ENCODE data around the gene ESRRA.
A peak's percentile ranks its signal among the peaks of the same experiment; 100 is the strongest.

The ESRRA gene

GRCh38 chr11:64305075-64305690, at the start of gene ESRRA:
Gene ESRRA, plus strand, starts transcription at chr11:64305524. Its CDS starts 1,656 bp downstream, at chr11:64307180.
- peak; percentile 90 for DNase-seq (ENCODE audit: low spot score)
- no peak for FAIRE-seq

DNA sequence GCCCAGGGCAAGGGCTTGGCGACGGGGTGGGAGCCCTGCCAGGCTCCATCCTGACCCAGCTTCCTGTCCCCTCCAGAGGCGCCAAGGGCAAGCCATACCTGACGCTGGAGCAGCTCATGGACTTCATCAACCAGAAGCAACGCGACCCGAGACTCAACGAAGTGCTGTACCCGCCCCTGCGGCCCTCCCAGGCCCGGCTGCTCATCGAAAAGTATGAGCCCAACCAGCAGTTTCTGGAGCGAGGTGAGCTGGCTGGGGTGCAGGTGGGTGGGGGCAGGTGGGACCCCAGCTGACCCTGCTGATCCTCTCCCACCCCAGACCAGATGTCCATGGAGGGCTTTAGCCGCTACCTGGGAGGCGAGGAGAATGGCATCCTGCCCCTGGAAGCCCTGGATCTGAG, 49.0 kb upstream of the ESRRA start:
- no peak for DNase-seq (ENCODE audit: low spot score)
- FAIRE-seq, result no peak

DNA sequence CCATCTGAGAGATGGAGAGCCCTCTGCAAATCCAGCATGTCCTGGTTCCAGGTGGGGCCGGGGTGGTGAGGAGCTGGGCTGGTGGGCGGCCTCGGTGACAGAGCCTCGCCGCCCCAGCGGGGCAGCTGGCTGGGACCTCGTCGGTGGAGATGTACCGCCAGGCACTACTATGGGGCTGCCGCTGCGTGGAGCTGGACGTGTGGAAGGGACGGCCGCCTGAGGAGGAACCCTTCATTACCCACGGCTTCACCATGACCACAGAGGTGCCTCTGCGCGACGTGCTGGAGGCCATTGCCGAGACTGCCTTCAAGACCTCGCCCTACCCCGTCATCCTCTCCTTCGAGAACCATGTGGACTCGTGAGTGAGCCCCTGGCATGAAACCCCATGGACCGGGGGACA, 47.0 kb upstream of the ESRRA start:
- DNase-seq (ENCODE audit: low spot score) (no peak), FAIRE-seq (no peak)

DNA sequence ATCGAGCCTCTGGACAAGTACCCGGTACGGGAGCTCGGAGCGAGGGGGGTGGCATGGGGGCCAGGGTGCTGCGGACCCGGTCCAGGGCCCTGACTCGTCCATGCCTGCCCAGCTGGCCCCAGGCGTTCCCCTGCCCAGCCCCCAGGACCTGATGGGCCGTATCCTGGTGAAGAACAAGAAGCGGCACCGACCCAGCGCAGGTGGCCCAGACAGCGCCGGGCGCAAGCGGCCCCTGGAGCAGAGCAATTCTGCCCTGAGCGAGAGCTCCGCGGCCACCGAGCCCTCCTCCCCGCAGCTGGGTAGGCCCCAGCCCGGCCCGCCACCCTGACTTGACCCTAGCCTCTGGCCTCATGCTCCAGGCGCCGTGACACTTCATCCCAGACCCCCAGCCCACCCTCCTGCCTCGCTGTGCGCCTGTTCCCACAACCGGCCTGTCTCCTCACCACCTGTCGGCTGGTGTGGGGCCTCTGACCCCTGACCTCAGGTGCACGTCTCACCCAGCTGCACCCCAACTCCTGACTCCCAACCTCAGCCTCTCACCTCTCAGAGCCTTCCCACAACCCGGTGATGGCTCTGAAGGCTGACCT, 46.3 kb upstream of the ESRRA start:
- DNase-seq (ENCODE audit: low spot score) (no peak), FAIRE-seq (no peak)

DNA sequence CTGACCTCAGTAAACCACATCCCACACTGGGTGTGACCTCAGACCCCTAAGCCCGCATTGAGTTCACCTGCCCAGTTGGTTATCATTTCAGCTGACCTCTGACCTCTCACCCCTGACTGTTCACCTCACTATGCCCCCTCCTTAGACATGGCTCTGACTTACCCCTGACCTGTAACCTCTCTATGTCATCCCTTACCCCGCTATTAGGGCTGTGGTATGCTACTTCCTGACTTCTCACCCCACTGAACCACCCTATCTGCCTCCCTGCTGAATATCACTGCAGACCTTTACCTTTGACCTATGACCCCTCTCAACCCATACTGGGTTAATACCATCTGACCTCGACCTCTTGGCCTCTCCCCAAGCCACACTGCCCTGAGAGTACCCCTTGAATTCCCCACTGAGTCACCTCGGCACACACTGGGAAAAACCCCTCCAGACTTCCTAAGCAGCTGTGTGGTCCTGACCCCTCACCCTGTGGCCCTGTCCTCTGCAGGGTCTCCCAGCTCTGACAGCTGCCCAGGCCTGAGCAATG, 45.7 kb upstream of the ESRRA start:
- no peak for DNase-seq (ENCODE audit: low spot score)
- FAIRE-seq, result no peak

GRCh38 chr11:64260147-64260708, 45.1 kb upstream of the ESRRA start:
- FAIRE-seq, result no peak
- no peak for DNase-seq (ENCODE audit: low spot score)

DNA sequence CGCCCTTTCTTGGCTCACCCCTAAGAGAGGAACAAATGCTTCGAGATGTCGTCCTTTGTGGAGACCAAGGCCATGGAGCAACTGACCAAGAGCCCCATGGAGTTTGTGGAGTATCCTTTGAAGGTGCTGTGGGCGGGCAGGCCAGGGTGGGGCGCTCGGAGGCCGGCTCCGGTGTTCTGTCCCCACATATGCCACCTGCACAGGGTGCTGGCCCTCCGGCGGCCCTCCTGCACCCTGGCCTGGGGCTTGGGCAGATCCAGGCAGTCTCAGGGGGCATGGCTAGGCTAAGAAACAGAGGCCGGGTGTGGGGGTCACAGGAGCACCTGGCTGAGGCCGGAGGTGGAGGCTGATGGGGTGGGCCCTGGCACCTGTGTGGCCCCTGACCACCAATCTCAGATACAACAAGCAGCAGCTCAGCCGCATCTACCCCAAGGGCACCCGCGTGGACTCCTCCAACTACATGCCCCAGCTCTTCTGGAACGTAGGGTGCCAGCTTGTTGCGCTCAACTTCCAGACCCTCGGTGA, 43.7 kb upstream of the ESRRA start:
- no peak for FAIRE-seq
- no peak for DNase-seq (ENCODE audit: low spot score)

DNA sequence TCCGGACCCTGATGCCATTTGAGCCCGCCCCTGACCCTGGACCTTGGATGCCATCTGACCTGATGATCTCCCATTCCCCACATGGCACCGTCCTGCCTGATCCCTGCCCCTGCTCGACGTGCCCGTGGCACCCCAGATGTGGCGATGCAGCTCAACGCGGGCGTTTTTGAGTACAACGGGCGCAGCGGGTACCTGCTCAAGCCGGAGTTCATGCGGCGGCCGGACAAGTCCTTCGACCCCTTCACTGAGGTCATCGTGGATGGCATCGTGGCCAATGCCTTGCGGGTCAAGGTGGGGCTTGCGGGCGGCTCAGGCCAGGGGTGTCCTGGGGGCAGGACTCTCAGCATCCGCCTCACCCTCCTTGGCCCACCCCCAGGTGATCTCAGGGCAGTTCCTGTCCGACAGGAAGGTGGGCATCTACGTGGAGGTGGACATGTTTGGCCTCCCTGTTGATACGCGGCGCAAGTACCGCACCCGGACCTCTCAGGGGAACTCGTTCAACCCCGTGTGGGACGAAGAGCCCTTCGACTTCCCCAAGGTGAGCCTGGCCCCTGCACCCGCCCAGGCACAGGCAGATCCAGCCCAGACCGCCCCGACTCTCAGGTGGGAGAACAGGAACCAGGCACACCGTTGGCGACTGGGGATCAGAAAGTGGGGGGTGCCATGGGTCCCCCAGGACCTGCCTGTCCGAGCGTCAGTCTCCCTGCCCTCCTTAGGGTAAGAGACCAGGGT, 42.9 kb upstream of the ESRRA start:
- FAIRE-seq (no peak), DNase-seq (ENCODE audit: low spot score) (no peak)

DNA sequence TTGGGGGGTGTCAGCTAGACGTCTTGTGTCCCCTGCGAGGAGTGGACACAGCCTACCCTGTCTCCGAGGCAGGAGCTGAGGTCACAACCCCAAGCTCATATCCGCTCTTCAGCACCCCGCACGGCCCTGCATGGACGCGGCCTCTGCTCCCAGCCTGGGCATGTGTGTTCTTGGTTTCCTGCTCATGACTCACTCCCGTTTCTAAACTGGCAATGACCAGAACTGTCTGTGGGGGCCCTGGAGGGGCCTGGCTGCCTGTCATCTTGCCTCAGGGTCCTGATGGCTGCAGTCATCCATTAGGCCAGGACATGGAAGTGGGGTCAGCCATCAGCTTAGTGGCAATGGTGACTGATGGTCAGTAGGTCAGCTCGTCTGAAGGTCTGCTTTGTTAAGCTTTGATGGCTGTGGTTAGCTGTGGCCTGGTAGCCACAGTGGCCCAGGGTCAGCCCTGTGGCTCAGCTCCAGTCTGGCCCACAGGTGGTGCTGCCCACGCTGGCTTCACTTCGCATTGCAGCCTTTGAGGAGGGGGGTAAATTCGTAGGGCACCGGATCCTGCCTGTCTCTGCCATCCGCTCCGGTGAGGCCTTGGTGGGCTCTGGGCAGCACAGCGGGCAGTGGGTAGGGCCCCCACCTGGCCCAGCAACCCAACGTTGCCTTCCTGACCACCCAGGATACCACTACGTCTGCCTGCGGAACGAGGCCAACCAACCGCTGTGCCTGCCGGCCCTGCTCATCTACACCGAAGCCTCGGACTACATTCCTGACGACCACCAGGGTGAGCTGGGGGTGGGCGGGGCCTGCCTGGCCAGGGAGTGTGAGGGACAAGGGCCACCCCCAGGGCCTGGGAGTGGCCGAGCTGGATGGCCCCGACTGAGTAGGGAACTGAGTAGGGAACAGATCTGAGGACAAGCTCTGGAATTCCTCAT, 42.0 kb upstream of the ESRRA start:
- no peak for FAIRE-seq
- peak; percentile 35 for DNase-seq (ENCODE audit: low spot score)

DNA sequence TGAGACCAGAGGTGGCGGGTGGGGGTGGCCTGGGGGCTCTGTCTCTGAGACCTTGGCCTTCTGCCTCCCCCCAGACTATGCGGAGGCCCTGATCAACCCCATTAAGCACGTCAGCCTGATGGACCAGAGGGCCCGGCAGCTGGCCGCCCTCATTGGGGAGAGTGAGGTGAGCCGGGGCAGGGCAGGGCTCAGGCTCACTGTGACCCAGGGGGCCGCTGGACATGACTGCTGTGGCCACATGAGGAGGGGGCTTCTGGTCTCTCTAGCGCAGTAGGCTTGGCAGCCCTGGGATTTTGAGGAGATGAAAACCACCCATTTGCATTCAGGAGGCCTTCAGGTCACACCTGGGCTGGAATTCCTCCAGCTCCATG, 41.4 kb upstream of the ESRRA start:
- DNase-seq (ENCODE audit: low spot score) (no peak), FAIRE-seq (no peak)

GRCh38 chr11:64264371-64264852, 40.9 kb upstream of the ESRRA start:
- DNase-seq (ENCODE audit: low spot score), result no peak
- no peak for FAIRE-seq

GRCh38 chr11:64265176-64266160, 39.9 kb upstream of the ESRRA start:
- DNase-seq (ENCODE audit: low spot score) (no peak), FAIRE-seq (no peak)

DNA sequence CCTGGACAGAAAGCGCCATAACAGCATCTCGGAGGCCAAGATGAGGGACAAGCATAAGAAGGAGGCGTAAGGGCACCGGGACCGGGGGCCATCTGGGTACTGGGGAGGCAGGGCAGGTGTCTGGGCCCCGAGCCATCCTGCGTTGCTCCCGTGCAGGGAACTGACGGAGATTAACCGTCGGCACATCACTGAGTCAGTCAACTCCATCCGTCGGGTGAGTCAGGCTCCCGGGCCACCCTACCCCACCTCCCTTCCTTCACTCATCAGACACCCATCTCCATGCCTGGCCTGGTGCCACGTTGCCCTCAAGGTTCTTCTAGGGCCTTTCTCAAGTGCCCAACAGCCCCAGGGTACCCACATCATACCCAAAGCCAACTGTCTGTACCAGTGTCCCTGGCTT, 39.0 kb upstream of the ESRRA start:
- no peak for FAIRE-seq
- no peak for DNase-seq (ENCODE audit: low spot score)

- FAIRE-seq (no peak), DNase-seq (ENCODE audit: low spot score) (no peak)
Measured at GRCh38 chr11:64267207-64267945, 37.9 kb upstream of the ESRRA start.

DNA sequence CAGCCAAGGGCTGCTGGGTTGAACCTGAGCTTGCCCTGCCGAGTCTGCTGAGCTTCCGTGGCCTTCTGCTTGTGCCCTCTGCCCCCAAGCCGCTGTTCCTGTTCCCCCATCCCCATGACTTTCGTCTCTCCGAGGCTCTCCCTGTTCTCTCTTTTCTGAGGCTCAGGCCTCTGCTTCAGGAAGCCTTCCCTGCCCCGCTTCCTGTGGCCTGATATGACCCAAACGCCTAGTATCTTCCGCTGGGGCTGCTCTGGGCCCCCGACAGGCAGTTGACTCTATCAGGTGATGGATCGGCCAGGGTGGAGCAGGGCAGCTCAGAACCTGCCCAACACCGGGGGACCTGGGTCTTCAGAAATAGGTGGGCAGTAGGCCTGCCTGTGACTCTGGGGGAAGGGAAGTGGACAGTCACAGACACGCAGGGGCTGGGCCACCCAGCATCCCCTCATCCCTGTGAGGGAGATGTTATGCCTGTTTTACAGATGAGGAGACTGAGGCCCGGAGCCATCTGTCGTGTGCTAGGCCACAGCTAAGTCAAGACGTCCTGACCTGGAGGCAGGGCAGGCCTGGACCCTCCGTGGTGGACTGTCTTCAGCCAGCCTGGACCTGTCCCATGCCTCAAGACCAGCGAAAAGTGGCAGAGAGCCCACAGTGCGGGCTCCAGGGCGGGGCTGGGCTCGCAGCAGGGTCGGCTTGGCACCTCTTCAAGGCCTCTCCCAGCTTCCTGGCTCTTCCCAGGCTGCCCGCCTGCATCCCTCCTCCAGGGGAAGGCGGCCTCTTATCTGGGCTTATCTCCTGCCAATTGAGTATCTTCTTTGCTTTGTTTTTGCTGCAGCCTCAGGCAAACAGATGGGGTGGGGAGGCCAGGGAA, 37.1 kb upstream of the ESRRA start:
- no peak for DNase-seq (ENCODE audit: low spot score)
- FAIRE-seq, result no peak

- FAIRE-seq (no peak), DNase-seq (ENCODE audit: low spot score) (peak; percentile 56)
Measured at GRCh38 chr11:64268893-64269539, 36.3 kb upstream of the ESRRA start.

DNA sequence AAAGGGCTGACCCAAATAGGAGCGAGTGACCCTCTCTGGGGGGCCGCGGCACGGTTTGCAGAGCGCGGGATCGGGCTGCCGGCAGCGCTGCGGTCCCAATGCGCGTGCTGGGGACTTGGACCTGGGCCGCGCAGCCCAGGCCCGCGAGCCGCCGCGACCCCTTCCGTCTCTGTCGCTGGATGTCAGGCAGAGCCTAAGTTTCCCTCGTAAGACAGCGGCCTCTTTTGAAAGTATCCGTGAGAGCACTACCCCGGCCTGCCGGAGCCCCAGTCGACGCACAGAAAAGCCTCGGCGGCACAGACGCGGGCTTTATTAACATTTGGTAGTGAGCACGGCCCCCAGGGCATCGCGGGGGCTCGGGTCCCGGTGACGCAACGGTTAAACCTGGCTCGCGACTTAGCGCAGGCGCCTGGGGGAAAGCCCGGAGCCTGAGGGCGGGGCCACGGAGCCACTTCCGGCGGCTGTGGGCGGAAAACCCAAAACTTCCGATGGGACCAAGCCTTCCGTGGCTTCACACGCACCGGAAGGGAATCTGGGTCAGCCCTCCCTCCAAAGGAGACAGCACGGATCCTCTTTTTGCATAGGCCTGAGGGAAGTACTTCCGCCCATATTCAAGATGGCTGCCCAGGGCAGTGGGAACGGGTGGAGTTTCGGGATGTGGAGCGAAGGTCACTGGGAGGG, 35.6 kb upstream of the ESRRA start:
- FAIRE-seq (peak; percentile 77), DNase-seq (ENCODE audit: low spot score) (peak; percentile 98)
